GM03348 (cell line): Measurements from ENCODE around the gene ERP29.
"Not testable (repeated sequence)": the region's sequence is repeated elsewhere in the genome, so short reads cannot be mapped to it uniquely, and the experiment has no call there.

Experiments used
- DNase-seq: peaks from one replicate; pipeline ENCODE4 v3.0.0; 2012; ENCODE audit warnings: low spot score

The ERP29 gene

DNA sequence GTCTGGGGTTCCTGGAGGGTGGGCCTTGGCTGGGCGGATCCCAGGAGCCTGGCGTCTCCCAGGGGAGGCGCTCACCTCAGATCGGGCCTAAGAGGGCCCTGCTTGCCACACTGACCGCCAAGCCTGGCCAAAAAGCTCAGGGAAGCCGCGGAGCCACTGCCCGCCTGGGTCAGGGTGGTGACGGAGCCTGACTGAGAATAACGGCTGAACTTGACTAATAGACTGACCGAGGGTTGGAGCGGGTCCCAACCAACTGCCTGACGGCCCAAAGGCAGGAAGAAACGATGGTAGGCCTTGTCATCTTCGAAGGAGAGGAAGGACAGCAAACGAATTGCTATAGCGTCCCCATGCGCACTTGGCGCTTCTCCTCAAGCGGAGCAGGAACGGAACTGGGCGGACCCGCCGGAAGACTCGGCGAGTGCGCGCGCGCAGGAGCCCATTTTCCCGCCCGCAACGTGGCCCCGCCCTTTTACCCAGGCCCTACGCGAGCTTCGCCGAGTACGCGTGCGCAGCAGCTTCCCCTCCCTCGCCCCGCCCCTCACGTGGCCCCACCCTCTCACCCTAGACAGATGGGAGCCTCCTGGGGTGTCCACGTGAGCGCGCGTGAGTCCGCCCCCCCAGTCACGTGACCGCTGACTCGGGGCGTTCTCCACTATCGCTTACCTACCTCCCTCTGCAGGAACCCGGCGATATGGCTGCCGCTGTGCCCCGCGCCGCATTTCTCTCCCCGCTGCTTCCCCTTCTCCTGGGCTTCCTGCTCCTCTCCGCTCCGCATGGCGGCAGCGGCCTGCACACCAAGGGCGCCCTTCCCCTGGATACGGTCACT lies at the start of gene ERP29, which contains the start of gene TMEM116:
ERP29 (plus strand) TSS at position 652 of the 826 bp plus-strand sequence; CDS start at position 692, 40 bp downstream.
TMEM116 (minus strand) TSS at position 391 of the 826 bp plus-strand sequence. CDS start 7,895 bp downstream, outside the sequence.
- DNase-seq: peak; percentile 100

DNA sequence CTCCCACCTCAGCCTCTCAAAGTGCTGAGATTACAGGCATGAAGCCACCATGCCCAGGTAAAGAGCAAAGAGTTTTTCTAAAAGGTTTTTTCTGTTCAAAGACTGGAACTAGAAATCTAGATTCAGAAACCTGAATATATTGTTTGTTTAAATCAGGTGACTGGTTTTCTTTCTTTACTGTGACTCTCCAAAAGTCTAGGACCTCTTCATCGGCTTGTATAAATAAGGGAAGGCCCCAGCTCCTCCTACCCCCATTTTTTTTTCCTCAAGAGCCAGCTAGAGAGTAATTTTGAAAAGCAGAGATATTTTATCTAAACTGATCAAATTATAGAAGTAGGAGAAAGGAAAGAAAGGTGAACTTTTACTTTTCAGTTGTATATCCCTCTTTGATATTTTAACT lies 48.3 kb upstream of the ERP29 start:
- no peak for DNase-seq

DNA sequence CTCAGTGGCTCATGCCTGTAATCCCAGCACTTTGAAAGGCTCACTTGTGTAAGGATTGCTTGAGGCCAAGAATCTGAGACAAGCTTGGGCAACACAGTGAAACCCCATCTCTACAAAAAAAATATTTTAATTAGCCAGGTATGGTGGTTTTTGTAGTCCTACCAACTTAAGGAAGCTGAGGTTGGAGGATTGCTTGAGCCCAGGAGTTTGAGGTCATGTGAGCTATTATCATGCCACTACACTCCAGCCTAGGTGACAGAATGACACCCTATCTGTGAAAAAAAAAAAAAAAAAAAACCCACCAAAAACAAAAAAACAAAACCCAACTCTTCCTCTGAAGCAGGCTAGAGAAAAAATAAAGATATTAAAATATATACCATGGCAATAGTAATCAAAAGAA lies 41.4 kb upstream of the ERP29 start:
- no peak for DNase-seq

DNA sequence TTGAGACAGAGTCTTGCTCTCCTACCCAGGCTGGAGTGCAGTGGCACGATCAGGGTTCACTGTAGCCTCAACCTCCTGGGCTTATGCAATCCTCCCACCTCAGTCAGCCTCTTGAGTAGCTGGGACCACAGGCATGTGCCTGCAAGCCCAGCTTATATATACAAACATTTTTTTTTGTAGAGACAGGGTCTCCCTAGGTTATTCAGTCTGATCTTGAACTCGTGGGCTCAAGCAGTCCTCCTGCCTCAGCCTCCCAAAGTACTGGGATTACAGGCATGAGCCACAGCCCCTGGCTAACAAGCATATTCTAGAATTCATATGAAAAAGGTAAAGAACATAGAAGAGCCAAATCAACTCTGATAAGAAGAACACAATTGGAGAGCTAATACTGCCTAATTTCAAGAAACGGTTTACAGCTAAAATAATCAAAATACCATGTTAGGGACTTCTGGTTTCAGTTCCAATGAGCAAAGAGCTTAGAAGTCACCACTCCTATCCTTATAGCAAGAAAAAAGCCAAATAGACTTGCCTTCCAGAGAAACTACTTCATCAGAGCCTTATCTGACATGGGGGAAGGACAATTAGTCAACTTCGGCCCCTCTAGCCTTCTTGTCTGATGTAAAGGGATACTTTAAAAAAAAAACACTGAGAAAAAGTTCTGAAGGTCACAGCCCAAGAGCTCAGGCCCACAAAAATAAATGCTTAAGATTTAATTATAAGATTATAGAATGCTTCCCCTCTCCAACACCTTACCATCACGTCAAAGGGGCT lies 37.9 kb upstream of the ERP29 start:
- DNase-seq: no peak

DNA sequence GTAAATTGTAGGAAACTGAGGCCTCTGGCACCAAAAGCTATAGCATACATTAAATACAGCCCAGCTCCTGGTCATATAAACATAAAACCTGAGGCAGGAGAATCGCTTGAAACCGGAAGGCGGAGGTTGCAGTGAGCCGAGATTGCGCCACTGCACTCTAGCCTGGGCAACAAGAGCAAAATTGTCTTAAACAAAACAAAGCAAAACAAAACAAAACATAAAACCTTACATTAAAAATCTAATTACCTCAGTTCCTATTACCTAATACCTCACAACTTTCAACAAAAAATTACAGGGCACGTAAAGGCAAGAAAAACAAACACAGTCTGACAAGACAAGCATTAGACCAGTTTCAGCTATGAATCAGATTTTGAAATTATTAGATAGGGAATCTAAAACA lies 36.9 kb upstream of the ERP29 start:
- no peak for DNase-seq

DNA sequence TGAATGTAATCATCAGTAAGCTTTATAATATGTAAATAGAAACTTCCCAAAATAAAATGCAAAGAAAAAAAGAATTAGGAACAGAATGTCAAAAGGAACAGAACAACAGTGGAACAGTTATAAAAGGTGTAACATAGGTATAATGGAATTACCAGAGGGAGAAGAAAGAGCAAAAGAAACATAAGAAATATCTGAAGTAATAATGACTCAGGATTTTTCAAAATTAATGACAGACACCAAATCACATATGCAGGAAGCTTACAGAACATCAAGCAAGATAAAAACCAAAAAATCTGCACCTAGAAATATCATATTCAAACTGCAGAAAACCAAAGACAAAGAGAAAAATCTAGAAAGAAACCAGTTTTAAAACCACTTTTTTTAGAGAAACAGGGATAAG lies 36.4 kb upstream of the ERP29 start:
- DNase-seq: no peak

DNA sequence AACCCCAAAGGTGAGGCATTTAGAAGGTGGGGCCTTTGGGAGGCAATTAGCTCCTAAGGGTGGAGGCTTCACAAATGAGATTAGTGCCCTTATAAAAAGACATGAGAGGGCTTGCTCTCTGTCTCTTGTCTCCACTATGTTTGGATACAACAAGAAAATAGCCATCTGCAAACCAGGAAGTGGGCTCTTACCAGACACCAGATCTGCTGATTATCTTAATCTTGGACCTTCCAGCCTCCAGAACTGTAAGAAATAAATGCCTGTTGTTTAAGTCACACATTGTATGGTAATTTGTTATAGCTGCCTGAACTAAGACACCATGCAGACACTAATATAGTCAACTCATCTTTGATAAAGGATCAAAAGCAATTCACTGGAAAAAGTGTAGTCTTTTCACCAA lies 34.7 kb upstream of the ERP29 start:
- no peak for DNase-seq

DNA sequence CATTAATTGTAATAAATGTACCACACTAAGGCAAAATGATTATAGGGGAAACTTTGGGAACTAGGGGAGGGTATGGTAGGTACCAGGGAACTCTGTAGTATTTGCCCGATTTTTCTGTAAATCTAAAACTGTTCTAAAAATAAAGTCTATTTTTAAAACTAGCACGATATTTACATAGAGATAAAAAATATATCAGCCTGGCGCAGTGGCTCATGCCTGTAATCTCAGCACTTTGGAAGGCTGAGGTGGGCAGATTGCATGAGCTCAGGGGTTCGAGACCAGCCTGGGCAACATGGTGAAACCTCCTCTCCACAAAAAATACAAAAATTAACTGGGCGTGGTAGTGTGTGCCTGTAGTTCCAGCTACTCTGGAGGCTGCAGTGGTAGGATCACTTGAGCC lies 32.6 kb upstream of the ERP29 start:
- no peak for DNase-seq

DNA sequence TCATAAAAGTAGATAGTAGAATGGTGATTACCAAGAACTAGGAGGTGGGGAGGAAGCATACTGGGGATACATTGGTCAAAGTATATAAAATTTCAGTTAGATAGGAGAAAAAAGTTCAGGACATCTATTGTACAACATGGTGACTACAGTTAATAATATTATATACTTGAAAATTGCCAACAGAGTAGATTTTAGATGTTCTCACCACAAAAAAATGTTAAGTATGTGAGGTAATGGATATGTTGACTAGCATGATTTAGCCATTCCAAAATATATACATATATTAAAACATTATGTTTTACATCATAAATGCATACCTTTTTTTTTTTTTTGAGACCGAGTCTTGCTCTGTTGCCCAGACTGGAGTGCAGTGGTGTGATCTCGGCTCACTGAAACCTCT lies 31.2 kb upstream of the ERP29 start:
- DNase-seq: no peak

DNA sequence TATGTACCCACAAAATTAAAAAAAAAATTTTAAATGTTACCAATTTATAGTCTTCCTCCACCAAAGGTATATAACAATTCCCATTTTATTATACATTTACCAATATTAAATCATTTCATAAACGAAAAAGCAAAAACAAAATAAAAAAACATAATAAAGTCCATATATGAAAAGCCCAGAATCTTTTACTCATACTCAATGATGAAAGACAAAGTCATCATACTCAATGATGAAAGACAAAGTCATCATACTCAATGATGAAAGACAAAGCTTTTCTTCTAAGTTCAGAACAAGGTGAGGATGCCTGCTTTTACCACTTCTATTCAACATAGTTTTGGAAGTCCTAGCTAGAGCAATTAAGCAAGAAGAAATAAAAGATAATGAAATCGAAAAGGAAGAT lies 28.4 kb upstream of the ERP29 start:
- DNase-seq: no peak

DNA sequence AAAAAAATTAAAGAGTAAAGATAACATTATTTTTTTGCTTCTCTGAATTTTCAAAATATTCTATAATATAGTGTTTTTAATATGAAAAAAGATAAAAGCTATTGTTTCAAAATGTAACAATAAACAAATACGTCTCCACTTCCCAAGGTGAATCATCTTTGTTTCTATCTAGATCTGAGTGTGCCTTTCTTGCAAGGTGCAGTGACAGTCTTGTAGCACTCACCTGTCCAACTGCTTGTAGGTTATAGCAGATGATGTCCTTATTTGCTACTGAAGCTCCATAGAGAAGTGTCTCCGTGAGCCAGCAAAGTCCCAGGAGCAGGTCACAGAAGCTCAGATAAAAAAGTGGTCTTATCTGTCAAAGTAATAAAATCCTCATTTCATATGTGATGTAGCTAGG lies 21.7 kb upstream of the ERP29 start:
- DNase-seq: no peak

DNA sequence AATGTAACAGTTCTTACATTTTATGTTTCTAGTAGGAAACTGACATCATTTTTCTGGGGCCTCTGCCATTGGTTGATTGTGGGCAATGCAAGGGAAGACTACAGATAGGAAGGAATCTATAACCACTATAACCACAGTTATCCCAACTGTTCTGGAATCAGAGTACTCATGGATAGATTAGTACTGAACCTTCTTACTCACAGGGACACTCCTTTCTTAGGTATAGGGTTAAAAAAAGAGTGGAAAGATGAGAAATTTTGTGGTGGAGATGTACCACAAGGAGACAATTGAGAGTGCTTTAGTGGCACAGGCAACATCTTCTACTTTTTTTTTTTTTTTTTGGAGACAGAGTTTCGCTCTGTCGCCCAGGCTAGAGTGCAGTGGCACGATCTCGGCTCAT lies 21.3 kb upstream of the ERP29 start:
- DNase-seq: peak; percentile 14

DNA sequence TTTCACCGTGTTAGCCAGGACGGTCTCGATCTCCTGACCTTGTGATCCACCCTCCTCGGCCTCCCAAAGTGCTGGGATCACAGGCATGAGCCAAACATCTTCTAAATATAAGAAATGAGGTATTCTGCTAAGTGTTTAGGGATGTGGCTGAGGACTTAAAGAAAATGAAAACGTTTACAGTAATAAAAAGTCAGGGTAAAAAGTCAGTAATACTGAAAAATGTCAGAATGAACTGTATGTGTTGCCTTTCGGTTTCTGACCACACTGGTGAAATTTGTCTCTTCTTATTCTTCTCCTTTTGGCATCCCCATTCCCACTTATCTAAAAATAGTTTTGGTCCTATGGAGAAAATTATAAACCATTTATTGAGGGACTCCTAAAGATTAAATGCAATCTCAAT lies 20.8 kb upstream of the ERP29 start:
- DNase-seq: no peak

DNA sequence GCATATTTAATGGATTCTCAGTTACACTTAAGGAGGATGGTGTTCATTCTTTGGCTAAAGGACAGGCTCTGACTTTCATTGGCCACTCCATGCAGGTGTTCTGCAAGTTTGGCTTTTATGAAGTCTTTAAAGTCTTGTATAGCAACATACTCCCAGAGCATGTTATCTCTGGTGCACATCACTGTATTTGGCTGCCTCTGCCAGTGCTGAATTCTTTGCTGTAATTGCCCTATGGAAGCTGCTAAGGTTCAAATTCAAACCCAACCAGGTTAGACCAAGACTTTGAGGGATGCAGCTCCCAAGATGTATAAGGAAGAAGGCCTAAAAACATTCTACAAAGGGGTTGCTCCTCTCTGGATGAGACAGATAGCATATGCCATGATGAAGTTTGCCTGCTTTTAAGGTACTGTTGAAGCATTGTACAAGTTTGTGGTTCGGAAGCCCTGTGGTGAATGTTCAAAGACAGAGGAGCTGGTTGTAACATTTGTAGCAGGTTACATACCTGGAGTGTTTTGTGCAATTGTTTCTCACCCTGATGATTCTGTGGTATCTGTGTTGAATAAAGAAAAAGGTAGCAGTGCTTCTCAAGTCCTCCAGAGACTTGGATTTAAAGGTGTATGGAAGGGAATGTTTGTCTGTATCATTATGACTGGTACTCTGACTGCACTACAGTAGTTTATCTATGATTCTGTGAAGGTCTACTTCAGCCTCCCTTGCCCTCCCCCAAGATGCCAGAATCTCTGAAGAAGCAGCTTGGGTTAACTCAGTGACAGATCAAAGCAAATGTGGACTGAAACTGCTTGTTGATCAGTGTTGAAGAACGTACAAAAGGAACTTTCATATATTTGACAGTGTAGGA lies 19.7 kb upstream of the ERP29 start:
- DNase-seq: no peak

DNA sequence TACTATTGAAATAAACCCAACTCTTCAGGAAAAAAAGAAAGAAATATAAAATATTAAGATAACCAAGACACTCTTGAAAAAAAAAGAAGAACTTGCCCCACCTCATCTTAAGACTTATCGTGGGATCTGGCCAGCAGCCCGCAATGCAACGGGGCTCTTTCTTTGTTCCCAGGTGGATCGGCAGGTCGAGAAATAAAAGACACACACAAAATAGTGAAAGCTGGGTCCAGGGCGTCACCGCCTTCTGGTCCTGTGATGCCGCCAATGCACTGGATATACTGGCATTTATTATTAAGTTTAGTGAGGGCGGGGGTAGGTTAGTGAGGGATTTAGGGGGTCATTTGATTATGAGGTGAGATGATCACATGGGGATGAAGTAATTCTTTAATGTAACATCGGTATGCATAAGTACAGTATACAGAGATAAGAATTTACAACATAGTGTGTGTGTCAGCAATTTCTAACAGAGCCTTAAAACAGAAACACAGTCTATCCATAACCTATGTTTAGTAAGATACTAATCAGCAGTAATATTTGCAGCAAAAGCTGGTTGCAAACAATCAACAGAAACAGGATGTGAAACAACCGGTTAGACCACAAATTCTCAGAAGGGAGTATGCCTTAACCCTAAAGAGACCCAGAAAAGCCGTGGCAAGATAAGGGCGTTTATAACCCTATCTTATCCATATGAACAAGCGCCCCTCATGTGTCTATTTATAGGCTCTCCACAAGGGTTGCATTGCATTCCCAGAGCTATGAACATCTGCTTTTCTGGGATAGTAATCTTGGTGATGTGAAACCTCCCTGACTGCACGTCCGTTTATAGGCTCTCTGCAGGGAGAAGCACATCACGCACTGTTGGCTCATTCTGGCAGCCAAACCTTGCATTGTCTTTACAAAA lies 18.8 kb upstream of the ERP29 start:
- not testable (repeated sequence) for DNase-seq

DNA sequence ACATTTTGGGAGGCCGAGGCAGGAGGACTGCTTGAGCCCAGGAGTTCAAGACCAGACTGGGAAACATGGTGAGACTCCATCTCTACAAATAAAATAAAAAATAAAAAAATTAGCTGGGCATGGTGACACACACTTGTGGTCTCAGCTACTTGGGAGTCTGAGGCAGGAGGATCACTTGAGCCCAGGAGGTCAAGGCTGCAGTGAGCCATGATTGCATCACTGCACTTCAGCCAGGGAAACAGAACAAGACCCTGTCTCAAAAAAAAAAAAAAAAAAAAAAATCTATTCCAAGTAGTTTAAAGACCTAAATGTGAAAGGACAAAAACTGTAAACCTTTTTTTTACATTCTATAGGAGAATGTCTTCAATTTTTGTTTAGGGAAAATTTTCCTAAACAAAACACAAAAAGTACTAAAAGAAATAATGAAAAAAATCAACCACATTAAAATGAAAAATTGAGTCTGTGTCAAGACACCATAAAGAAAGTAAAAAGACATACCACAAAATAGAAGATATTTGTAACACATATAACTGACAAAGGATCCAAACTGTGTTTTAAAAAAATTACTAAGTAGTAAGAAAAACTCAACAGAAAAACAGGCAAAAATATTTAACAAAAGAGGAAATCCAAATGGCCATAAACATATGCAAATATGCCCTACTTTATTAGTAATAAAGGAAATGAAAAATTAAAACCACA lies 17.3 kb upstream of the ERP29 start:
- no peak for DNase-seq

DNA sequence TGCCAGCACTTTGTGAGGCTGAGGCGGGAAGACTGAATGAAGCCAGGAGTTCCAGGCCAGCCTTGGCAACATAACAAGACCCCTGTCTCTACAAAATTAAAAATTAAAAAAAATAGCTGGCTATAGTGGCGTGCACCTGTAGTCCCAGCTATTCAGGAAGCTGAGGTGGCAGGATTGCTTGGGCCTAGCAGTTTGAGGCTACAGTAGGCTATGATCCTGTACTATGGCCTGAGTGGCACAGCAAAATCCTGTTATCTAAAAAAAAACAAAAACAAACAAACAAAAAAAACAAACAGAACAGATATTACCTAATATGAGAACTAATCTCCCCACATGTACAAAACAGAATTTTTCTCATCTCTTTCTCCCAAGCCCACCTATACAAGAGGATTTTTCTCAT lies 15.9 kb upstream of the ERP29 start:
- DNase-seq: no peak

DNA sequence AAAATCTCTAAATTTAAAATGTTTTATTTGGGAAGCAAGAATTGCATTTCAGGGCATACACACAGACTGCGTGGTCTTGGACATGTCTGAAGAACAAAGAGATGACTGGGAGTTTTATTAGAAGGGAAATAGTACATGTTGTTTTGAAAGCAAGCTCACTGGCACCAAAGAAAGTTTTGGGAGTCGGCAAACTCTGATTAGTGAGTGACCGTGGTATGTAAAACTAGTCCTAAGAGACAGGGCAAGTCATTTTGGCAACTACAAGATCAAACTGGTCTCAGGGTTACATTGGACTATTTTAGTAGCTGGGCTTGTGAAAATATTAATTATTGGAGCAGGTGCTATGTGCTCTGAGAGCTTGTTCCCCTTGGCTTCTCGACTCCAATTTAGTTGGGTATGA lies 15.2 kb upstream of the ERP29 start:
- DNase-seq: no peak

DNA sequence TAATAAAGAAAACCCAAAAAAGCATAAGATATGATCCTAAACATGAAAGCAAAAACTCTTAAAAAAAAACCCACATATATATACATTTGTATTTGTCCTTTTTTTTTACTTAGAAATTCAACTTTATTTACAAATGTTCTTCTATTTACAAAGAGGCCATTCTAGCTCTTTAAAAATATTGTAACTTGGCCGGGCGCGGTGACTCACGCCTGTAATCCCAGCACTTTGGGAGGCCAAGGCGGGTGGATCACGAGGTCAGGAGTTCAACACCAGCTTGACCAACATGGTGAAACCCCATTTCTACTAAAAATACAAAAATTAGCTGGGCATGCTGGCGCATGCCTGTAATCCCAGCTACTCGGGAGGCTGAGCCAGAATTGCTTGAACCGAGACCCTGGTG lies 14.1 kb upstream of the ERP29 start:
- not testable (repeated sequence) for DNase-seq

DNA sequence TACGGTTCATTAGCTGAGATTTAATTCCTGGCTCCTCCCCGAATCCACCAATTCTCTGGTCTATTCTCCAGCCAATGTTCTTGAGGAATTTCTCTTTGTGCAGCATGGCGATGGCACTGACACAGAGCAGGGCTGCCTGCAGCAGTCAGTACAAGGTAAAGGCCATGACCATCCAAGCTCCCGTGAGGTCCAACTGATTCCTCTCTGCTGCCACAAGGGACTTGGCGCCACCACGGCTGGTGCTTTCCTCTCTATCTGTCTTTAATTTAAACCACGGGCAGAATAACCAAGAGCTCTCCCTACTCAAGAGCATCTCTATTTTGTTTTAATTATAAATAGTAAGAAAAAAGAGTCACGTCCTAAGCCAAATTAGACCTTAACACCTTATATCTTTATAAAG lies 12.4 kb upstream of the ERP29 start:
- no peak for DNase-seq

DNA sequence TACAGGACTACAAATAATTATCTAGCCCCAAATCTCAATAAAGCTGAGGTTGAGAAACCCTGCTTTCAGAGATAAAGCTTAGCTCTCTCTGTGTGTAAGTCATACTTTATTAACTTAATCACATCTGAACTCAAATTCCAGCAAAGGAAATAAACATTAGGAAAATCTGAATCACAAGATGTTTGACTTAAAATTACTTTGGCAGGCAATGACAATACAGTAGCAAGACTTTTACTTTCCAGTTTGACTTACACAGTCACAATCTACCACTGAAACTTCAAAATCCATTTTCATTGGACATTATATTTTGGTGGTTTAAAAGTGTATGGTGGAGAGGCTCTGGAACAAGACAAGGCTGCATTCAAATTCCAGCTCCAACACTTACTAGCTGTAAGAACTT lies 11.7 kb upstream of the ERP29 start:
- no peak for DNase-seq
